GM18505 (cell line): ENCODE results near the gene MOB3A.

Source experiments
- ATAC-seq: cut with Tn5 transposase; IDR thresholded peaks from one replicate; pipeline ENCODE4 v1.9.1; 2021; ENCODE audit not compliant: unreplicated experiment
- POLR2A ChIP-seq: IDR thresholded peaks from 4 replicates; pipeline ENCODE4 v1.6.1; 2011; ENCODE audit warnings: borderline replicate concordance; ENCODE audit not compliant: insufficient read depth, insufficient read length; ENCODE audit errors: extremely low read depth

Gene MOB3A

GRCh38 chr19:2118438-2118837, 22.3 kb upstream of the MOB3A start:
- TF ChIP-seq POLR2A, result no peak
- no peak for ATAC-seq

GRCh38 chr19:2117215-2117960, 21.3 kb upstream of the MOB3A start:
- no peak for TF ChIP-seq POLR2A
- ATAC-seq, result no peak

GRCh38 chr19:2116507-2116906, 20.4 kb upstream of the MOB3A start:
- no peak for ATAC-seq
- no peak for TF ChIP-seq POLR2A

- TF ChIP-seq POLR2A, result no peak
- no peak for ATAC-seq
These were observed 19.8 kb upstream of the MOB3A start for GRCh38 chr19:2115911-2116426.

GRCh38 chr19:2115324-2115723, 19.2 kb upstream of the MOB3A start:
- ATAC-seq, result no peak
- TF ChIP-seq POLR2A, result no peak

GRCh38 chr19:2114821-2115220, 18.7 kb upstream of the MOB3A start:
- ATAC-seq, result no peak
- no peak for TF ChIP-seq POLR2A

GRCh38 chr19:2114218-2114617, 18.1 kb upstream of the MOB3A start:
- no peak for ATAC-seq
- no peak for TF ChIP-seq POLR2A

- TF ChIP-seq POLR2A, result no peak
- ATAC-seq, result no peak
These were observed 17.5 kb upstream of the MOB3A start for GRCh38 chr19:2113439-2114211.

- no peak for TF ChIP-seq POLR2A
- no peak for ATAC-seq
These were observed 16.6 kb upstream of the MOB3A start for GRCh38 chr19:2112516-2113320.

GRCh38 chr19:2111886-2112285, 15.8 kb upstream of the MOB3A start:
- no peak for ATAC-seq
- no peak for TF ChIP-seq POLR2A

GRCh38 chr19:2111425-2111824, 15.3 kb upstream of the MOB3A start:
- TF ChIP-seq POLR2A, result no peak

GRCh38 chr19:2110822-2111221, 14.7 kb upstream of the MOB3A start:
- no peak for TF ChIP-seq POLR2A

More at GRCh38 chr19:2111425-2111824, 15.3 kb upstream of the MOB3A start:
- ATAC-seq, result no peak

More at GRCh38 chr19:2110822-2111221, 14.7 kb upstream of the MOB3A start:
- no peak for ATAC-seq
